ENCODE data around the gene WFDC5.

The WFDC5 gene

DNA sequence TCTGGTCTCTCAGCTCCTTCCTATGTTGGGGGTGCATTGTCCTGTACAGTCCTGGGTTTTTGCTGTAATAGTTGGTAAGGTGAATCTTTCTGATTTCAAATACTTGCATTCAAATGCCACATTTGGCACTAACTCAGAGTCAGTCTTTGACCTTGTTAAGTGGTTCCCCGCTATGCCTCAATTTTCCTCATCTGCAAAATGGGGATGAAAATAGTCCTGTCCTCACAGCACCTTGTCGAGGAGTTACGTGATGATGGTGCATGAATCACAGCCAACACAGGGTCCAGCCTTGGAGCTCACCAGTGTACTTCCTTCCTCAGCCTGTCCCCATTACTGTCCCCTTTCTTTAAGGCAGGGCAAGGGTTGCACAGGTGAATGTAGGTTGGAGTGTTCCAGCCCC, 1.1 kb downstream of the WFDC5 start:
- no peak for DNase-seq

GRCh38 chr20:45112754-45113153, 2.2 kb downstream of the WFDC5 start:
- no peak for DNase-seq

GRCh38 chr20:45111799-45112471, 3.0 kb downstream of the WFDC5 start:
- peak; percentile 13 for DNase-seq

GRCh38 chr20:45111285-45111684, 3.7 kb downstream of the WFDC5 start:
- DNase-seq: no peak

GRCh38 chr20:45110301-45110700, 4.7 kb downstream of the WFDC5 start:
- DNase-seq: no peak

DNA sequence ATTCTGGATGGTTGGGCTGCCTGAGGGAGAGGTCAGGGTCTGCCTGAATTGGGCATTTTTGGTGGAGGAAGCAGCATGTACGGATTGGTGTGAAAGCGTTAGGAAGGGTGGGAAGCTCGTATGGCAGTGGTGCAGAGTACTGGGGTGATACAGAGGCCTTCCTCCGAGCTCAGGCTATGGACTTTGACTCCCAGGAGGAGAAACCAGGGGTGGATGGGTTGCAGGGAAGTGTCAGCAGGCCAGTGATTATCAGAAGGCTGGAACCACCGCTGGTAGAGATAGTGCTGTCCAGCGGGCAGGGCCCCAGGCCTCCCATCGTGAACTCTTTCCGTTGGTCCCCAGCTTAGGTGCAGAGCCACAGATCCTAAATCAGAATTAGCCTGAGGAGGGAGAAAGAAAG, 5.3 kb downstream of the WFDC5 start:
- DNase-seq: no peak

- no peak for DNase-seq
These were observed 9.7 kb downstream of the WFDC5 start for GRCh38 chr20:45105317-45105716.

GRCh38 chr20:45104786-45105185, 10.2 kb downstream of the WFDC5 start:
- peak; percentile 64 for DNase-seq

DNA sequence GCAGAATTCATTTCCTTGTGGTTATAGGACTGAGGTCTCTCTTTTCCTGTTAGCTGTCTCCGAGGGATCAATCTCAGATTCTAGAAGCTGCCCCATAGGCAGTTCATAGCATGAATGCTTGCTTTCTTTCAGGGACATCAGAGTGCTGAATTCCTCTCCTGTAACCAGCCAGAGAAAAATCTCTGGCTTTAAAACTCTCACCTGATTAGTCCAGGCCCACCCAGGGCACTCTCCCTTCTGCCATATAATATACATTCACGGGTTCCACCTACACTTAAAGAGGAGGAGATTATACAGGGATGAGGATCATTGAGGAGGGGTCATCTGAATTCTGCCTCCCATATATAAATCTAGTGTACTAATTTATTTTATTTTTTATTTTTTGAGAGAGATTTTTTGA, 11.9 kb downstream of the WFDC5 start:
- DNase-seq: no peak

GRCh38 chr20:45101333-45101850, 13.6 kb downstream of the WFDC5 start:
- DNase-seq: no peak

GRCh38 chr20:45100563-45101245, 14.3 kb downstream of the WFDC5 start, which contains the start of gene KCNS1:
KCNS1 (minus strand) TSS chr20:45101127; CDS start chr20:45099236, 1,891 bp downstream.
- peak; percentile 20 for DNase-seq

DNA sequence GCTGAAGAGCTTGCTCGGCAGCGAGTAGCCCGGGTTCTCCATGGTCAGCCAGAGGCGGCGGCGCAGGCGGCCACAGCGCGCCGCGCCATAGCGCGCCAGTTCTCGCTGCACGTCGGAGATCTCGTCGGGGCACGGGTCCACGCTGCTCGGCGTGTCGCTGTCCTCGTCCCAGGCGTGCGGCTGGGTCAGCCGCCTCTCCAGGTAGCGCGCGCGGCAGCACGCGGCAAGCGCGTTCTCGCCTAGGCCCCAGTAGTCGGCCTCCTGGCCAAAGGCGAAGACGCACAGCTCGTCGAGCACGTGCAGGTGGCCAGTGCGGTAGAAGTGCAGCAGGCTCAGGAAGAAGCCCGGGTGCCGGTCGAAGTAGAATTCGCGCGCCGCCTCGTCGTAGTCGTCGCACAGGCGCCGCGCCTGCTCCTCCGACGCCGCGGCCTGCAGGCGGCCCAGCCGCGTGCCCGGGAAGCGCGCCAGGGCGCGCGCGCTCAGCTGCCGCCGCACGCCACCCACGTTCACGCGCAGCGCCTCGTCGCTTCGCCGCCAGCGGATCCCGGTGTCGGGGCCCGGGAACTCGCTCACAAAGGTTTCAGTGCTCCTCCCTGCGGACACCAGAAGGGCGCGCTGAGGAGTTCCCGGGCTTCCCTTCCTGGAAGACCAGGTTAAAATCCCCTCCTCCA, 16.7 kb downstream of the WFDC5 start:
- DNase-seq: peak; percentile 38

DNA sequence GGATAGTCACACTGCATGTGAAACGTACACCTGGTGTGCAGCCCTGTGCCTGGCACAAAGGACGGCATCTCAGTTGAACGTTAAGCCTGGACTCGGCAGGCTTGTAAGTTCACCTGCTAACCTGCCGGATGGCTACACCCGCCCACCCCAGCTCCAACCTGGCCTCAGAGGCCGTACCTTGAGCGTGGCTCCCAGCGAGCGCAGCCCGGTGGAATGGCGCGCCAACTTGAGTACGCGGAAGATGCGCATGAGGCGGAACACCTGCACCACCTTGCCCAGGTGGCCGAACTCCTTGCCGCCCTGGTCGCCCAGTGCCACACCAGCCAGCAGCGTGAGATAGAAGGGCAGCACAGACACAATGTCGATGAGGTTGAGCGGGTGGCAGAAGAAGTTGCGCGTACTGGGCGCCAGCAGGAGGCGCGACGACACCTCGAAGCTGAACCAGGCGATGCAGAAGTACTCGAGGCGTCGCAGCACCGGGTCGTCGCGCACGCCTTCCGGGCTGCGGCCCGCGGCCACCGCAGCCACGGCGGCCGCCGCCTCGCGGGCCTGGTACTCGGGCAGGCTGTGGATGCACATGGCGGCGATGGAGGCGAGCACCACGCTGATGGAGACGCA, 17.4 kb downstream of the WFDC5 start:
- DNase-seq: peak; percentile 19

- no peak for DNase-seq
These were observed 18.2 kb downstream of the WFDC5 start for GRCh38 chr20:45096781-45097180.

DNA sequence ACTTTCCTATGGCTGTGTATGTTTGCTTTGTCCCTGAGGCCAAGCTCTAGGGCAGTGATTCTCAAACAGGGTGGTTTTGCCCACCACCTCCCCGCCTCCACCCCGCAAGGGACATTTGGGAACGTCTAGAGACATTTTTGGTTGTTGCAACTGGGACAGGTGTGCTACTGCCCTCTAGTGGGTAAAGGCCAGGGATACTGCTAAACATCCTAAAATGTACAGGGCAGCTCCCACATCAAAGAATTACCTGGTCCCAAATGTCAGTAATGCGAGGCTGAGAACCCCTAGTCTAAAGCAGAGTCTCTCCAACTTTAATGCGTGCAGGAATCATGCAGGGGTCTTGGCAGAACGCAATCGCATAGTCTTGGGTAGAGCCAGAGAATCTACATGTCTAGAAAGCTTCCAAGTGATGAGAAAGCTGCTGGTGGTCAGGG, 19.2 kb downstream of the WFDC5 start:
- DNase-seq: peak; percentile 59

DNA sequence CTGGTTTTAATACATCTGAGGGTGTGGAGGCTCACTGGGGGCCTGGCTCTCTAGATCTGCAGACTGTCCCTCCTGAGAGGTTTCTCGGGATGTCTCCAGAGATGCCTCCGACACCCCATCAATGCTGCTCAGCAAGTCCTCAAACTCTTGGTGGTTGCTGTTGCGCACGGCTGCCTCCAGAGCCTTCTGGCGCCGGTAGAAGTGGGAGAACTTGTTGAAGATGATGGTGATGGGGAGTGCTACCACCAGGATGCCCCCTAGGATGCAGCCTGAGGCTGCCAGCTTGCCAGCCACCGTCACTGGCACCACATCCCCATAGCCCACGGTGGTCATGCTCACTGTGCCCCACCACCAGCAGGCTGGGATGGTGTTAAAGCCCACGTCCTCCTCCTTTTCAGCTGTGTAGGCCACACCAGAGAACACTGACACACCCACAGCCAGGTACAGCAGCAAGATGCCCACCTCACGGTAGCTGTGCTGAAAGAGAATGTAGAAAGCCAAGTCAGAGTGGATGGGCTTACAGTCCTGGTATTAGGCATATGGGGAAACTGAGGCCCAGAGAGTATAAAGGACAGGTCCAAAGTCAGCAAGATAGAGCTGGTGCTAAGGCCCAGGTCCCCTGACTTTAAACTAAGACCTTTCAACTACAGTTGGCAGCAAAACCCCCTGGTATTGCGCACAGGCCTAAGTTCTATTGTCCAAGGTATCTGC, 20.0 kb downstream of the WFDC5 start:
- DNase-seq: no peak

DNA sequence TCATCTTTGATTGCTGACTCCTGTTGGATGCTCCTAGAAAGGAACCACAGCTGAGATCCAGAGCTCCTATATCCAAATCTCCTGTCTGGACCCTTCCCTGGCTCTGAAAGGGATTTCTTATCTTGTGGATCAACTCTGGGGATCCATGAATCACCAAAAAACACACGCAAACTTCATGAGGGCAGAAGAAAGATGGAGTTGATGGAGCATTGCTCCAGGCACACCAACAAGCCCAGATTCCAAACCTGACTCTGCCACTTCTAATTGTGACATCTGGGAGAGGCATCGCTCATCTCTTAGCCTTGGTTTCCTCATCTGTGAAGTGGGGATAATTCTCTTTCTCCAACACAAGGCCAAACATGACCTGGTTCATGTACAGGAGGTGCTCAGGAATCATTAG, 20.8 kb downstream of the WFDC5 start:
- no peak for DNase-seq

DNA sequence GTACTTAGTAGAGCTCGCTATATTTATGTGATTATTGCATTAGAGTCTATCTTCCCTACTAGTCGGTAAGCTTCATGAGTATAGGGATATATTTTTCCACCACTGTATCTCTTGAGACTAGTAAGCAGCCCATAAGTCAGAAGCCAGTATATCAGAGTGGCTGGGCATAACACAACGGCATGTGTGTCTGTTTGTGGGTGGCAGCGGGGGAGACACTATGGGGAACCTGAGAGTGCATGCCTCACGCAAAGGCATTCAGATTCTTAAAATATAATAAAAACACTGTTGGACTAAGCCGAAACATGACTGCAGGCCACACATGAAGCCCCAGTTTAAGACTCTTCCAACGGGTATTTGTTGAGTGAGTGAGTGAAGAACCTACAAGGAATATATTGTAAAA, 22.1 kb downstream of the WFDC5 start:
- no peak for DNase-seq

DNA sequence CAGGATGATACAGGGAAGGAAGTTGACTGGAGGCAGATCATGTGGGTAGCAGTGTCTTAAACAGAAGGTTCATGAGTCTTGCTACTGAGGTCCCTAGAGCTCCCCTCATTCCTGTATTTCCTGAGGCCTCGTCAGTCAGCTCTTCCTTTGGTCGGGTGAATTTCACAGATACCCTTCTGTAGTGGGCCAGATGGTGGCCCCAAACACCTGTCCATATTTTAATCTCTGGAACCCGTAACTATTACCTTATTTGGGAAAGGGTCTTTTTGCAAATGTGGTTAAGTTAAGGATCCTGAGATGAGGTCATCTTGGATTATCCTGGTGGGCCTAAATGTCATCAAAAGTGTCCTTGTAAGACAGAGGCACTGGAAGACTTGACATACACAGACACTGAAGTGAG, 23.6 kb downstream of the WFDC5 start:
- DNase-seq: no peak

DNA sequence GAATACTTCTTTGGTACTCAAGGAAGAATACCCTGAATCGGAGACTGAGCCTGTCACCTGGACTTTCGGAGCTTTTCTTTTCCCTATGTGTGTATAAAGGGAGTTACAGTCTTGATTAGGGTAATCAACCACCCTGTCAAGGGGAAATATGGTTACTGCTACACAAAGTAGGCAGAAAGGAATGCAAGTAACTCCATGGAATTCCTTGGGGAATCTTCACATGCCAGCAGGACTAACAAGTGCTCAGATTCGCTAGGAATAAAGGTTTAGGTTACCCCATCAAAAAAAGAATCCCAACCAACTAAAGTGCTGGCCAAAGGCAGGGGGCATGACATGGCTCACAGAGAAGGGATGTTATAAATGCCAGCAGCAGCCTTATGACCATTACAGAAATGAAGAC, 24.5 kb downstream of the WFDC5 start:
- peak; percentile 45 for DNase-seq

- DNase-seq: peak; percentile 89
These were observed 26.7 kb downstream of the WFDC5 start for GRCh38 chr20:45088247-45088646.

- peak; percentile 55 for DNase-seq
These were observed 27.2 kb downstream of the WFDC5 start for GRCh38 chr20:45087814-45088213.
